ENCODE data around the gene CCNY. TPM values are rescaled to one million over a fixed set of nuclear protein-coding genes. Genes with fewer than 3 reads are reported as not detected.

CCNY gene
- total RNA-seq, 2 experiments from 2014 or later, result 31.2 to 32.1 TPM

- intact Hi-C loops (cut with micrococcal nuclease), result no loop called here
- Mint-ChIP-seq H3K4me3 (no peak overlapping the region), H3K27ac (no peak overlapping the region), H3K4me1 (ENCODE audit: low read depth) (peaks cover 2% of the 10 kb centered on the region), H3K36me3 (ENCODE audit: low read depth) (peaks cover 19% of the 10 kb centered on the region), H3K9me3 (no peaks in the 10 kb centered on the region), H3K27me3 (ENCODE audit: low read depth) (no peaks in the 10 kb centered on the region)
- CTCF ChIA-PET, result interaction anchor here (0.6 to 1.2 kb wide), 7 partner anchors 28 to 497 kb away, joined by 3 to 8 read pairs (median 3); no protein-coding TSS in a partner anchor
- DNase-seq, result no peak
Measured at GRCh38 chr10:35564341-35564968, 228.1 kb downstream of the CCNY start.

DNA sequence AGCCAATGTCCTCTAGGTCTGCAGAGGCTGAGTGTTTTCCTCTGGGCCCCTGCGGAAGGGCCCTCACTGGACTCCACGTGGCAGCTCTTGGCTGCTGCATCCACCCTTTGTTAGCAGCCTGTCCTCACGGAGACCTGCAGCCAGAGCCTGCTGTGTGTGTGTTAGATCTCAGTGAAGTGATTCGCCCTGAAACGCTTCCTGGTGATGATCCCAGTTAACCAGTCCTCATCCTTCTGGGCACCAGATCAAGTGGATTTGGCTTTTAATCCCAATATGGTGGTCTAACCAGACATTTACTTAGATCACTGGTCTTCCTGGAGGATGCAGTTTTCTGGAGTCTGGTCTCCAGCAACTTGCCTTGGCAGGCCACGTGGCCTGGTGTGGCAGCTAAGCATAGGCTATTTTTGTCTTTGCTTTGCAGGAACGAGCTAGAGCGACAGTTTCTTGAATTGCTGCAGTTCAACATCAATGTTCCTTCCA, 229.3 kb downstream of the CCNY start:
- intact Hi-C loops (cut with micrococcal nuclease), result no loop called here
- H3K27me3 Mint-ChIP-seq (ENCODE audit: low read depth), result no peaks in the 10 kb centered on the region
- DNase-seq, result no peak
- CTCF ChIA-PET, result interaction anchor here (2.0 kb wide), 1 partner anchor 10 kb away, joined by 5 read pairs; no protein-coding TSS in a partner anchor
- H3K4me3 Mint-ChIP-seq, result no peak overlapping the region
- H3K4me1 Mint-ChIP-seq (ENCODE audit: low read depth), result peaks cover 2% of the 10 kb centered on the region
- no peak overlapping the region for H3K27ac Mint-ChIP-seq
- H3K36me3 Mint-ChIP-seq (ENCODE audit: low read depth), result peaks cover 23% of the 10 kb centered on the region
- H3K9me3 Mint-ChIP-seq, result no peaks in the 10 kb centered on the region

DNA sequence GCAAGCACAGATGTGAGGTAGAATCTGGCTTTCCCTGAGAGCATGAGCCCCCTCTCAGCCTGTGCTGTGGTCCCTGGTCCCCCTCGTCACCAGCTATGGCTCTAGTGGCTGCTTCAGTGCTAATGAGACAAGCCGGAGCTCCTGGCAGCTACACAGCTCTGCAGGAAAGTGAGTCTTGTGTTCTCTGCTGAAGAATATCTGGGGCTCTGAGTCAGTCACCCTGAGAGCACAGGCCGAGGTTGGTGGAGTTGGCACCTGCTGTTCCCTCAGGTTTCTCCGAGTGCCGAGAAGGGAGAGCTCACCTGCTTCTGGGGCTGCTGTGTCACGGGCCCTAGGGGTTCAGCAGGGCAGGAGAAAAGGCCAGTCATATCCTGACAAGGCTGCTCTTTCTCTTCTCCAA, 231.6 kb downstream of the CCNY start:
- Mint-ChIP-seq H3K27ac (no peak overlapping the region), H3K4me3 (no peak overlapping the region), H3K36me3 (ENCODE audit: low read depth) (peaks cover 30% of the 10 kb centered on the region), H3K9me3 (no peaks in the 10 kb centered on the region), H3K4me1 (ENCODE audit: low read depth) (peaks cover 2% of the 10 kb centered on the region), H3K27me3 (ENCODE audit: low read depth) (no peaks in the 10 kb centered on the region)
- DNase-seq, result no peak
- CTCF ChIA-PET, result no interaction called here
- intact Hi-C loops (cut with micrococcal nuclease), result no loop called here

DNA sequence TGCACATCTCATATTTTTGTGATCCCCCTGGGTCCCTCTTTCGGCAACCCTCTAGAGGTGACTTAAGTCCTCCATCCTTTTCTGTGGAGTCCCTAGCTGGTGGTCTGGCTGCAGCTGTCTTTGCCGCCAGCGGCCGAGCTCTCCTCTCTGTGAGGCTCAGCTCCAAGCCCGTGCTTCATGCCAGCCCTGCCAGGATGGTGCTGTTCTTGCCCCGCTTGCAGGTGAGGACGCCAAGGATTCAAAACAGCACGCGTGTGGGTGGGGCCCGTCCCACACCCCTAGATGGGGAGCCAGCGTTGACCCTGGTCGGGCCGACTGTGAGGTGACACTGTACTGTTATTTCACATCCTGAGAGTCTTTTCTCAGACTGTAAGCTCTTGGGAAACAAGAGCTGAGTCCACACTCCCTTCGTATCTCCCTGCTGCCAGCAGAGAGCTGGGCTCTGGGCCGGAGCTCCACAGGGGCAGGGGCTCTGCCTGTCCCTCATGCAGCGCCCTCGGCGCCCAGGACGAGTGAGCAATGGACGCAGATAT, 232.2 kb downstream of the CCNY start:
- no peaks in the 10 kb centered on the region for H3K27me3 Mint-ChIP-seq (ENCODE audit: low read depth)
- H3K4me1 Mint-ChIP-seq (ENCODE audit: low read depth), result no peaks in the 10 kb centered on the region
- H3K4me3 Mint-ChIP-seq, result no peak overlapping the region
- no peak overlapping the region for H3K27ac Mint-ChIP-seq
- CTCF ChIA-PET, result no interaction called here
- peaks cover 35% of the 10 kb centered on the region for H3K36me3 Mint-ChIP-seq (ENCODE audit: low read depth)
- no peak for DNase-seq
- intact Hi-C loops (cut with micrococcal nuclease), result no loop called here
- no peaks in the 10 kb centered on the region for H3K9me3 Mint-ChIP-seq

GRCh38 chr10:35569111-35569707, 232.9 kb downstream of the CCNY start:
- no peaks in the 10 kb centered on the region for H3K4me1 Mint-ChIP-seq (ENCODE audit: low read depth)
- peaks cover 40% of the 10 kb centered on the region for H3K36me3 Mint-ChIP-seq (ENCODE audit: low read depth)
- no peaks in the 10 kb centered on the region for H3K27me3 Mint-ChIP-seq (ENCODE audit: low read depth)
- no peaks in the 10 kb centered on the region for H3K9me3 Mint-ChIP-seq
- intact Hi-C loops (cut with micrococcal nuclease), result no loop called here
- no peak overlapping the region for H3K4me3 Mint-ChIP-seq
- no peak for DNase-seq
- H3K27ac Mint-ChIP-seq, result no peak overlapping the region
- CTCF ChIA-PET, result no interaction called here

DNA sequence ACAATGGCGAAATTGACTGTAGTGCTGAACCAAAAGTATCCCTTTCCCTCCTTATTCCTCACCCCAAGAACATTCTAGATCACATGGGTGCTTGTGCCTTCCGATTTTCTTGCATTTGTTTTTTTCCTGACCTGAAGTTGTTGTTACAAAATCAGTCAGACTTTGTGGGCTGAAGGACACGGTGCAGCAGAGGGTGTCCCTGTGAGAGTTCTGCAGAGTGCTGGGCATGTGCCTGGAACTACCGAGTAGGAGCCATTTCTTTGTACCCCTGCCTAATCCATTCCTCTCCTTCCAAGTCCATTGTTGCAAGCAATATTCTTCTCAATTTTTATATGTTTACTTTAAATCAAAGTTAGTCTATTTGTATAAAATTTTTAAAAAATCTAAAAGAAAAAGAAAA, 233.5 kb downstream of the CCNY start:
- Mint-ChIP-seq H3K27ac (no peak overlapping the region), H3K9me3 (no peaks in the 10 kb centered on the region), H3K4me1 (ENCODE audit: low read depth) (no peaks in the 10 kb centered on the region), H3K4me3 (no peak overlapping the region), H3K27me3 (ENCODE audit: low read depth) (no peaks in the 10 kb centered on the region), H3K36me3 (ENCODE audit: low read depth) (peaks cover 42% of the 10 kb centered on the region)
- DNase-seq, result no peak
- CTCF ChIA-PET, result no interaction called here
- intact Hi-C loops (cut with micrococcal nuclease), result no loop called here

- Mint-ChIP-seq H3K9me3 (peaks cover 2% of the 10 kb centered on the region), H3K27me3 (ENCODE audit: low read depth) (no peaks in the 10 kb centered on the region), H3K4me1 (ENCODE audit: low read depth) (no peaks in the 10 kb centered on the region), H3K36me3 (ENCODE audit: low read depth) (peaks cover 44% of the 10 kb centered on the region), H3K27ac (no peak overlapping the region), H3K4me3 (no peak overlapping the region)
- DNase-seq, result no peak
- CTCF ChIA-PET, result no interaction called here
- intact Hi-C loops (cut with micrococcal nuclease), result no loop called here
Measured at GRCh38 chr10:35570397-35570796, 234.1 kb downstream of the CCNY start.

DNA sequence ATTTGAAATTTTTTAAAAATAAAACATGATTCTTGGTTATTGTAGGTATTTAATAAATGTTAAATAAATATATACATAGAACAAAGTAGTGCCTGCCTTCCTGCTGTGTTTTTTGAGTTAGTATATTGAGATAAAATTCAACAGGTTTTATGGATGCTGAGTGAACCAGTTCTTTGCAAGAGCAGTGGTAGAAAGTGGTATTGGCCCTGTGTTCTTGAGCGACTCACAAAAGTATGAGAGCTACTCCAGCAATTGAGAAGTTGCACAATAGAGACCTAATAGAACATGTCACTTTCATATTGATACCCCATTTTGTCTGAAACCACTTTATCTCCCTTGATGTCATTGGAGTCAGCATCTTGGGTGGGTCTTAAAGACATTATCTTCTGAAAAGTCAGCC, 236.3 kb downstream of the CCNY start:
- CTCF ChIA-PET, result interaction anchor here (2.5 kb wide), 1 partner anchor 10 kb away, joined by 9 read pairs; no protein-coding TSS in a partner anchor
- intact Hi-C loops (cut with micrococcal nuclease), result no loop called here
- H3K36me3 Mint-ChIP-seq (ENCODE audit: low read depth), result peaks cover 41% of the 10 kb centered on the region
- no peaks in the 10 kb centered on the region for H3K4me1 Mint-ChIP-seq (ENCODE audit: low read depth)
- no peaks in the 10 kb centered on the region for H3K27me3 Mint-ChIP-seq (ENCODE audit: low read depth)
- H3K9me3 Mint-ChIP-seq, result peaks cover 5% of the 10 kb centered on the region
- no peak overlapping the region for H3K27ac Mint-ChIP-seq
- no peak overlapping the region for H3K4me3 Mint-ChIP-seq
- DNase-seq, result no peak

- peaks cover 34% of the 10 kb centered on the region for H3K36me3 Mint-ChIP-seq (ENCODE audit: low read depth)
- DNase-seq, result no peak
- intact Hi-C loops (cut with micrococcal nuclease), result no loop called here
- no peaks in the 10 kb centered on the region for H3K4me1 Mint-ChIP-seq (ENCODE audit: low read depth)
- no peak overlapping the region for H3K4me3 Mint-ChIP-seq
- CTCF ChIA-PET, result interaction anchor here (2.5 kb wide), 1 partner anchor 11 kb away, joined by 9 read pairs; no protein-coding TSS in a partner anchor
- no peaks in the 10 kb centered on the region for H3K27me3 Mint-ChIP-seq (ENCODE audit: low read depth)
- H3K9me3 Mint-ChIP-seq, result peaks cover 9% of the 10 kb centered on the region
- no peak overlapping the region for H3K27ac Mint-ChIP-seq
Measured at GRCh38 chr10:35573796-35574195, 237.5 kb downstream of the CCNY start.

DNA sequence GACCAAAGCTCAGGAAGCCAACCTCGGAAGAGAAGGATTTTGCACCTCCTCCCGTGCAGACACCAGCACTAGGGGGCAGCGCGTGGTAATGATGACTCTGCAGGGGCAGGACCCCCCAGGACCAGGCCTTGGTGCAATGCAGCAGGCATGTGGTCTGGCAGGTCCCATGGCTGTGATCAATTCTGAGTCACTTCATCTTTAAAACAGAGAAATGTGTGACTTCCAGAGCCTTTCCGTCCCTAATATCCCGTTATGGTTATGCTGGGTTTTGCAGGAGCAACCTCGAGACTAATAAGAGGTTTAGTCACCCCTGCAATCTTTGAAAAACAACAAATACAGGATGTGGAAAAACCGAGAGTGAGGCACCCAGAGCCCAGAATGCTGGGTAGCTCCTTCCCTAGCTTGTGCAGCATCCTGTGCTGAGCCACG, 238.6 kb downstream of the CCNY start:
- Mint-ChIP-seq H3K27ac (no peak overlapping the region), H3K4me1 (ENCODE audit: low read depth) (no peaks in the 10 kb centered on the region), H3K36me3 (ENCODE audit: low read depth) (peaks cover 24% of the 10 kb centered on the region), H3K4me3 (no peak overlapping the region), H3K27me3 (ENCODE audit: low read depth) (no peaks in the 10 kb centered on the region), H3K9me3 (peaks cover 9% of the 10 kb centered on the region)
- CTCF ChIA-PET, result no interaction called here
- DNase-seq, result no peak
- intact Hi-C loops (cut with micrococcal nuclease), result no loop called here

- DNase-seq, result no peak
- Mint-ChIP-seq H3K4me3 (no peak overlapping the region), H3K9me3 (peaks cover 9% of the 10 kb centered on the region), H3K4me1 (ENCODE audit: low read depth) (no peaks in the 10 kb centered on the region), H3K36me3 (ENCODE audit: low read depth) (peaks cover 24% of the 10 kb centered on the region), H3K27me3 (ENCODE audit: low read depth) (no peaks in the 10 kb centered on the region), H3K27ac (no peak overlapping the region)
- intact Hi-C loops (cut with micrococcal nuclease), result no loop called here
- CTCF ChIA-PET, result no interaction called here
Measured at GRCh38 chr10:35575640-35576039, 239.3 kb downstream of the CCNY start.

GRCh38 chr10:35576730-35577129, 240.4 kb downstream of the CCNY start:
- H3K27me3 Mint-ChIP-seq (ENCODE audit: low read depth), result no peaks in the 10 kb centered on the region

More at GRCh38 chr10:35576730-35577129, 240.4 kb downstream of the CCNY start:
- H3K9me3 Mint-ChIP-seq, result peaks cover 9% of the 10 kb centered on the region
- no peak overlapping the region for H3K4me3 Mint-ChIP-seq
- DNase-seq, result no peak
- CTCF ChIA-PET, result no interaction called here
- H3K27ac Mint-ChIP-seq, result no peak overlapping the region
- H3K36me3 Mint-ChIP-seq (ENCODE audit: low read depth), result peaks cover 24% of the 10 kb centered on the region
- intact Hi-C loops (cut with micrococcal nuclease), result no loop called here
- no peaks in the 10 kb centered on the region for H3K4me1 Mint-ChIP-seq (ENCODE audit: low read depth)
